RWPE1 (cell line): Measurements from ENCODE around the gene CSF3.
A peak's percentile ranks its signal among the peaks of the same experiment; 100 is the strongest.

Experiments used
- CTCF ChIA-PET: fragments of 350-600 bp; sonication (Branson Sonifier 250); formaldehyde crosslinking; extraction: SDS; loops from one replicate; lab custom pipeline; 2021; lab: Yijun Ruan, JAX
- POLR2A ChIA-PET: fragments of 400-600 bp; formaldehyde crosslinking; extraction: SDS; loops from one replicate; lab custom pipeline; 2020; ENCODE audit warnings: antibody characterized with exemption; ENCODE audit not compliant: low non-redundant PET; lab: Yijun Ruan, JAX
- DNase-seq: peaks from one replicate; pipeline ENCODE4 v3.0.0; 2012; ENCODE audit warnings: low spot score
- H3K27ac ChIP-seq: fragments of 450-650 bp; 2 replicates; pipeline ENCODE4 v1.5.1; 2017
- CTCF ChIP-seq: fragments of 450-650 bp; conservative IDR thresholded peaks from 2 replicates; pipeline ENCODE4 v1.5.1; 2017; ENCODE audit warnings: low read depth, mild to moderate bottlenecking

The CSF3 gene

GRCh38 chr17:40017422-40018080 is 2.3 kb downstream of the CSF3 start:
- ChIA-PET CTCF (interaction anchor here (0.5 to 1.9 kb wide), 2 partner anchors 9 to 26 kb away, joined by 4 to 6 read pairs; no protein-coding TSS in a partner anchor), POLR2A (no interaction called here)
- no peak for DNase-seq
- TF ChIP-seq CTCF, result no peak
- H3K27ac ChIP-seq, result peak overlapping the region; percentile 99

GRCh38 chr17:40018211-40019121 is 3.2 kb downstream of the CSF3 start:
- no peak for TF ChIP-seq CTCF
- peak overlapping the region; percentile 99 for H3K27ac ChIP-seq
- CTCF ChIA-PET, result interaction anchor here (0.6 to 1.9 kb wide), 3 partner anchors 8 to 100 kb away, joined by 6 to 7 read pairs (median 6); no protein-coding TSS in a partner anchor
- POLR2A ChIA-PET, result interaction anchor here (0.7 kb wide), 1 partner anchor 96 kb away, joined by 3 read pairs; no protein-coding TSS in a partner anchor
- no peak for DNase-seq

- H3K27ac ChIP-seq, result peak overlapping the region; percentile 99
- peak; percentile 75 for DNase-seq
- CTCF ChIA-PET, result interaction anchor here (0.6 kb wide), 2 partner anchors 56 to 99 kb away, joined by 6 to 7 read pairs; no protein-coding TSS in a partner anchor
- POLR2A ChIA-PET, result interaction anchor here (0.7 kb wide), 1 partner anchor 95 kb away, joined by 3 read pairs; no protein-coding TSS in a partner anchor
- no peak for TF ChIP-seq CTCF
These were observed 4.1 kb downstream of the CSF3 start for GRCh38 chr17:40019140-40019991.

- CTCF ChIA-PET, result no interaction called here
- peak overlapping the region; percentile 99 for H3K27ac ChIP-seq
- TF ChIP-seq CTCF, result no peak
- no peak for DNase-seq
- POLR2A ChIA-PET, result no interaction called here
These were observed 4.9 kb downstream of the CSF3 start for GRCh38 chr17:40020146-40020545.

GRCh38 chr17:40021451-40021971 is 6.3 kb downstream of the CSF3 start:
- ChIA-PET CTCF (interaction anchor here (0.7 to 1.3 kb wide), 5 partner anchors 8 to 162 kb away, joined by 3 to 7 read pairs (median 3); no protein-coding TSS in a partner anchor), POLR2A (interaction anchor here (0.5 kb wide), 1 partner anchor 79 kb away, joined by 3 read pairs; the partner anchor contains the start of gene NR1D1)
- TF ChIP-seq CTCF, result no peak
- H3K27ac ChIP-seq, result peak overlapping the region; percentile 99
- DNase-seq, result peak; percentile 97
